PFSK-1 (cell line): ENCODE measurements around the gene OPTC.

Source experiments
- FOXP2 ChIP-seq: optimal IDR thresholded peaks from 2 replicates; pipeline ENCODE3; 2011; ENCODE audit warnings: borderline replicate concordance, control low read depth, inconsistent platforms; ENCODE audit not compliant: insufficient read depth; ENCODE audit errors: extremely low read length, extremely low read depth
- POLR2AphosphoS5 ChIP-seq: IDR thresholded peaks from 2 replicates; pipeline ENCODE4 v1.6.1; 2012; ENCODE audit warnings: low read depth, mild to moderate bottlenecking, control low read depth, low read length, moderate library complexity
- REST ChIP-seq, 2 experiments: IDR thresholded peaks; 2 replicates each; pipeline versions ENCODE4 v1.6.1 to v1.8.0; 2011 to 2012; ENCODE audit warnings: low read depth in 2 of 2, low read length in 2 of 2, control low read depth in 1 of 2, inconsistent platforms in 1 of 2, mild to moderate bottlenecking in 1 of 2, moderate library complexity in 1 of 2; ENCODE audit not compliant: insufficient read depth in 1 of 2
- SIN3A ChIP-seq: IDR thresholded peaks from 2 replicates; pipeline ENCODE4 v1.6.1; 2012; ENCODE audit warnings: mild to moderate bottlenecking, low read length, moderate library complexity, borderline replicate concordance; ENCODE audit not compliant: insufficient read depth
- TAF1 ChIP-seq: IDR thresholded peaks from 2 replicates; pipeline ENCODE4 v1.6.1; 2012; ENCODE audit warnings: low read length, control low read depth, borderline replicate concordance; ENCODE audit not compliant: insufficient read depth

The OPTC gene

GRCh38 chr1:203520315-203520714 lies 26.4 kb downstream of the OPTC start:
- TF ChIP-seq POLR2AphosphoS5 = no peak
- TF ChIP-seq REST (IDR thresholded peaks at IDR 0.05; ENCODE audit: insufficient read depth in 1 of 2, low read depth in 2 of 2, low read length in 2 of 2) = no peak
- no peak for TF ChIP-seq SIN3A
- no peak for TF ChIP-seq TAF1
- TF ChIP-seq FOXP2 = no peak

- no peak for TF ChIP-seq SIN3A
- no peak for TF ChIP-seq REST (IDR thresholded peaks at IDR 0.05; ENCODE audit: insufficient read depth in 1 of 2, low read depth in 2 of 2, low read length in 2 of 2)
- TF ChIP-seq TAF1 = no peak
- TF ChIP-seq FOXP2 = no peak
- no peak for TF ChIP-seq POLR2AphosphoS5
Measured at GRCh38 chr1:203521074-203521794, 27.3 kb downstream of the OPTC start.

GRCh38 chr1:203521812-203522211 lies 27.9 kb downstream of the OPTC start:
- no peak for TF ChIP-seq FOXP2
- no peak for TF ChIP-seq REST (IDR thresholded peaks at IDR 0.05; ENCODE audit: insufficient read depth in 1 of 2, low read depth in 2 of 2, low read length in 2 of 2)
- no peak for TF ChIP-seq POLR2AphosphoS5
- no peak for TF ChIP-seq TAF1
- TF ChIP-seq SIN3A = no peak

- TF ChIP-seq FOXP2 = no peak
- TF ChIP-seq POLR2AphosphoS5 = no peak
- TF ChIP-seq TAF1 = no peak
- TF ChIP-seq SIN3A = no peak
- TF ChIP-seq REST (IDR thresholded peaks at IDR 0.05; ENCODE audit: insufficient read depth in 1 of 2, low read depth in 2 of 2, low read length in 2 of 2) = no peak
Measured at GRCh38 chr1:203522237-203522636, 28.3 kb downstream of the OPTC start.
